SK-N-SH (cell line): ENCODE data around the gene ARMC3. TPM values are rescaled to one million over a fixed set of nuclear protein-coding genes. Genes with fewer than 3 reads are reported as not detected.
"Not testable (repeated sequence)": the region's sequence is repeated elsewhere in the genome, so short reads cannot be mapped to it uniquely, and the experiment has no call there.

Source experiments
- CTCF ChIA-PET: fragments of 300-600, 350-600 bp; formaldehyde crosslinking; extraction: SDS; loops from one replicate; lab custom pipeline; 2021; lab: Yijun Ruan, JAX
- POLR2A ChIA-PET: fragments of 350-600 bp; sonication (Branson Sonifier 250); formaldehyde crosslinking; extraction: SDS; loops from one replicate; lab custom pipeline; 2020; ENCODE audit warnings: antibody characterized with exemption, inconsistent platforms; lab: Yijun Ruan, JAX
- DNase-seq: peaks from one replicate; pipeline ENCODE4 v3.0.0; 2012
- H2AFZ ChIP-seq: fragments of 200-600 bp; sonication (generic); 2 replicates; pipeline ENCODE4 v1.8.1; 2016; ENCODE audit warnings: antibody characterized with exemption, mild to moderate bottlenecking, low read depth
- H3F3A ChIP-seq: fragments of 200-600 bp; sonication (generic); replicated peaks from 2 replicates; pipeline ENCODE3; 2016; ENCODE audit warnings: antibody characterized with exemption, mild to moderate bottlenecking; ENCODE audit not compliant: insufficient read depth
- H3K27ac ChIP-seq, 2 experiments: fragments of 200-500 bp in 1 of 2; fragments of 200-600 bp in 1 of 2; sonication (Bioruptor generic) in 1 of 2; sonication (generic), shearing (Covaris generic) in 1 of 2; 2 replicates each; pipeline versions ENCODE4 v1.5.1 to v1.6.1; 2014 to 2016; ENCODE audit warnings: low read depth in 2 of 2, inconsistent platforms in 1 of 2, low read length in 1 of 2, mild to moderate bottlenecking in 1 of 2, mixed read lengths in 1 of 2
- H3K27me3 ChIP-seq: fragments of 200-600 bp; sonication (generic), shearing (Covaris generic); 2 replicates; pipeline ENCODE4 v1.6.1; 2016; ENCODE audit warnings: mixed run types; ENCODE audit not compliant: insufficient read depth
- H3K36me3 ChIP-seq, 2 experiments: fragments of 200-500 bp in 1 of 2; fragments of 200-600 bp in 1 of 2; sonication (Bioruptor generic) in 1 of 2; sonication (generic) in 1 of 2; replicated peaks in 1 of 2; 2 replicates each; pipeline versions ENCODE3 to v1.5.1; 2014 to 2016; ENCODE audit warnings: low read length in 1 of 2, mild to moderate bottlenecking in 1 of 2; ENCODE audit not compliant: insufficient read depth in 2 of 2, control insufficient read depth in 1 of 2
- H3K4me1 ChIP-seq, 2 experiments: fragments of 200-500 bp in 1 of 2; fragments of 200-600 bp in 1 of 2; sonication (Bioruptor generic) in 1 of 2; sonication (generic), shearing (Covaris generic) in 1 of 2; 2 replicates each; pipeline versions ENCODE4 v1.5.1 to v1.6.1; 2014 to 2016; ENCODE audit warnings: low read depth in 1 of 2, low read length in 1 of 2, mixed run types in 1 of 2; ENCODE audit not compliant: insufficient read depth in 2 of 2, control insufficient read depth in 1 of 2
- H3K4me2 ChIP-seq: fragments of 200-600 bp; sonication (generic), shearing (Covaris generic); 2 replicates; pipeline ENCODE4 v1.6.1; 2017; ENCODE audit warnings: mixed run types
- H3K4me3 ChIP-seq, 2 experiments: fragments of 200-500 bp in 1 of 2; fragments of 200-600 bp in 1 of 2; sonication (Bioruptor generic) in 1 of 2; sonication (generic), shearing (Covaris generic) in 1 of 2; 2 replicates each; pipeline versions ENCODE4 v1.5.1 to v1.8.1; 2014 to 2016; ENCODE audit warnings: low read depth in 2 of 2, inconsistent platforms in 1 of 2, low read length in 1 of 2, mild to moderate bottlenecking in 1 of 2, mixed read lengths in 1 of 2, moderate library complexity in 1 of 2
- H3K79me2 ChIP-seq: fragments of 200-600 bp; sonication (generic); 2 replicates; pipeline ENCODE4 v1.8.1; 2017; ENCODE audit warnings: mild to moderate bottlenecking; ENCODE audit not compliant: insufficient read depth
- H3K9ac ChIP-seq: fragments of 200-600 bp; sonication (generic); 2 replicates; pipeline ENCODE4 v1.6.1; 2017; ENCODE audit warnings: mixed run types
- H3K9me2 ChIP-seq: fragments of 200-600 bp; sonication (generic); 2 replicates; pipeline ENCODE4 v1.6.1; 2017; ENCODE audit warnings: mixed run types
- H3K9me3 ChIP-seq: fragments of 200-600 bp; sonication (generic); 2 replicates; pipeline ENCODE4 v1.6.1; 2017; ENCODE audit warnings: mixed run types, mild to moderate bottlenecking, moderate library complexity
- H4K20me1 ChIP-seq: fragments of 200-600 bp; sonication (generic); 2 replicates; pipeline ENCODE4 v1.6.1; 2017; ENCODE audit warnings: mild to moderate bottlenecking, mixed run types; ENCODE audit not compliant: insufficient read depth
- NFIC ChIP-seq: IDR thresholded peaks from 2 replicates; pipeline ENCODE4 v1.4.0; 2012; ENCODE audit warnings: borderline replicate concordance
- RAD21 ChIP-seq: IDR thresholded peaks from 2 replicates; pipeline ENCODE4 v1.6.1; 2012; ENCODE audit warnings: mild to moderate bottlenecking, low read length
- SIN3A ChIP-seq: IDR thresholded peaks from 2 replicates; pipeline ENCODE4 v1.6.1; 2012; ENCODE audit warnings: low read depth, mild to moderate bottlenecking, low read length, moderate library complexity, borderline replicate concordance
- TCF12 ChIP-seq: IDR thresholded peaks from 2 replicates; pipeline ENCODE4 v1.4.0; 2012
- WGBS: methylation state at CpG from one replicate; pipeline ENCODE4 v1.1.6; 2017; ENCODE audit warnings: low lambda C conversion rate; 5-methylcytosine and 5-hydroxymethylcytosine counted together
- polyA plus RNA-seq, 3 experiments: library from polyadenylated mRNA; depleted of rRNA; stranded (reverse); fragments of >200 nt; gene quantifications; 2 replicates each; pipeline ENCODE4 v1.2.3, GENCODE V29; 2012
- TF ChIP-seq, protein P1 (sequence below): IDR thresholded peaks from 2 replicates; pipeline ENCODE4 v1.4.0; 2012; ENCODE audit warnings: low read depth, borderline replicate concordance

ARMC3 gene
- polyA plus RNA-seq, 1 of the 3 experiments (the other 2 are of a cell fraction) = not detected

DNA sequence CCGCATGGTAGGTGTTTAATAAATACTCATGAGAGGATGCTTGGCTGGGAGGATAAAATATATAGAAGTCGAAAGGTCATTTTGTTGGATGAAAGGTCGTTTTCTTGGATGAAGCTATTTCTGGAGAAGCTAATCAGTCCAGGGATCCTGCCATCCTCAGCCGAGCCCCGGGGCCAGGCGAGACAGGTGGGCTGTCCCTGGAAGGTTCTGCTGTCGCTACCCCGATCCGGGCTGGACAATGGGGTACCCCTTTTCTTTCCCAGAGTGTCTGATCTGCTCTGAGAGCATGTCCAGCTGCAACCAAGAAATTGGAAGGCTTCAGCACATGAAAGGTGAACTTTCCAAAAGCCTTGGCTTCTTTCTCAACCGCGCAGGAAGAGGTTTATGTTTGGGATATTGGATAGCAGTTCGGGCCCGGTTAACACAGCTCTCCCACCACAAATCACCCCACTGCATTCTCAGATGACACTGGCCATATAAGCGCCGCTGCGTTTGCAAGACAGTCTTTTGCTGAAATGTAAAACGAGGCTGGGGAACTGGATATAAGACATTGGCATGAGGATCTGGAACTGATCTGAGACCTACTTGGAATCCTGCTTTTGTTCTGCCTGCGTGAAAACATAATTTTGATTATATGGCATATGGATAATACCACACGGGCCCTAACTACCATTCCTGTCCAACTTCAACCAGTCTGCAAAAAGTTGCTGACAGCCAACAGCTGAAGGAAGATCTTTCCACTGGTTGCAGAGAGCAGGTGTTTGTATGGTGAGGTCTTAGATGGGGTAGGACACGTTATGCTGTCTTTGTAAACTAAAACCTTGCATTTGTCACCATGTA is 136.3 kb downstream of the ARMC3 start:
- ChIA-PET CTCF (interaction anchor here (1.1 to 1.6 kb wide), 2 partner anchors 31 to 75 kb away, joined by 3 to 4 read pairs; no protein-coding TSS in a partner anchor), POLR2A (no interaction called here)
- no peak for TF ChIP-seq RAD21
- no peak for TF ChIP-seq SIN3A
- H2AFZ ChIP-seq = no peak overlapping the region
- no peak overlapping the region for H3K4me3 ChIP-seq
- H3K79me2 ChIP-seq = no peaks in the 10 kb centered on the region
- H3K4me2 ChIP-seq = no peak overlapping the region
- no peaks in the 10 kb centered on the region for H4K20me1 ChIP-seq
- no peaks in the 10 kb centered on the region for H3K9me2 ChIP-seq
- DNase-seq = no peak
- H3K27me3 ChIP-seq = no peaks in the 10 kb centered on the region
- H3K9me3 ChIP-seq = no peaks in the 10 kb centered on the region
- H3K27ac ChIP-seq = no peak overlapping the region
- H3F3A ChIP-seq = no peaks in the 10 kb centered on the region
- H3K4me1 ChIP-seq = peaks cover 0 to 6% of the 10 kb centered on the region in 2 experiments; a peak in 1 of 4 replicates
- no peaks in the 10 kb centered on the region for H3K36me3 ChIP-seq
- no peak overlapping the region for H3K9ac ChIP-seq
- 80% methylated on average over 19 of the region's 20 CpGs for WGBS

DNA sequence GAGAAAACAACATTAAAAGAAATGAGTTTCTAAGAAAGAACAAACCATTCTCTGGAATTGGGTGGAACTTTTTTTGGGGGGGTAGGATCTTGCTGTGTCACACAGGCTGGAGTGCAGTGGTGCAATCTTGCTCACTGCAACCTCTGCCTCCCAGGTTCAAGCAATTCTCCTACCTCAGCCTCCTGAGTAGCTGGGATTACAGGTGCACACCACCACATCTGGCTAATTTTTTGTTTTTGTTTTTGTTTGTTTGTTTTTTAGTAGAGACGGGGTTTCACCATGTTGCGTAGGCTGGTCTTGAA is 136.9 kb downstream of the ARMC3 start:
- WGBS = 94% methylated on average over 2 of the region's 2 CpGs
- POLR2A ChIA-PET, H3K4me3 ChIP-seq, CTCF ChIA-PET, H3K9me3 ChIP-seq, H3K4me2 ChIP-seq, H3K4me1 ChIP-seq, H3K9ac ChIP-seq, H3K27me3 ChIP-seq, H3K36me3 ChIP-seq, DNase-seq, H3K27ac ChIP-seq, H2AFZ ChIP-seq, H3K9me2 ChIP-seq, H3F3A ChIP-seq, H4K20me1 ChIP-seq, H3K79me2 ChIP-seq: not testable (repeated sequence)

DNA sequence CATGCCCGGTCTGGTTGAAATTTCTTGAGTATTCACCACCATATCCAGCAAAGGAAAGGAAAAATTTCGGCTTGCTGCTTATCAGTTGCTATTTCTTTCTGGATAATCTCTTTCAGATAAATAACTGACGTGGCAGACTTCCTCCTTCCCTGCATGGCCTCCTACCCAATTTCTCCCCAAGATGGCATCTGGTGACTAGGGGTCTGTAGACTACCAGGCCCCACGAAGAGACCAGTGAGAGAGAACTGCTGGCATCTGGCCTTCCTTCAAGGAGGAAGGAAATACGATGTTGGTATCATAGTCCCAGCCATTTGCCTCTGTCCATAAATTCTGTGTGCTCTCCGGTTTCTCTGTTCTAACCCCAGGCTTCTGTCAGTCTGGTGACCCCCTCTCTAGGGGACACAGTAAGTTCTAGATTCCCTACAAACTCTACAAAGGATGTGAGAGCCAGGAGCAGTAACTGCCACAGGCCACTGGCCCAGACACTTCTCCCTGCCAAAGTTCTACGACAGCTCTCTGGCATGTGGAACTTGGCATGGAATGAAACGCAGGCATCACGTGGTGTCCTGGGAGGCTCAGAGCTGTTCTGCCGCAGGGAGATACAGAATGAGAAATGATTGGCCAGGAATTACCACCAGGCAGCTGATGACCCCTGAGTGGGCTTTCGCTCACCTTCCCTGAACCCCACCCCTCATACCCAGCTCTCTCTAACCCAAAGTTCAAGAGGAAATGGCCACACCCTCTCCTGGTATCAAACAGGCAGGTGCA is 137.5 kb downstream of the ARMC3 start:
- Histone ChIP-seq H3F3A (no peaks in the 10 kb centered on the region), H3K79me2 (no peaks in the 10 kb centered on the region), H3K9ac (no peak overlapping the region), H3K36me3 (no peaks in the 10 kb centered on the region), H3K4me2 (no peak overlapping the region), H3K9me3 (no peaks in the 10 kb centered on the region), H3K9me2 (no peaks in the 10 kb centered on the region), H4K20me1 (no peaks in the 10 kb centered on the region), H3K4me1 (peaks cover 0 to 6% of the 10 kb centered on the region in 2 experiments; a peak in 1 of 4 replicates), H3K4me3 (no peak overlapping the region), H2AFZ (no peak overlapping the region), H3K27me3 (no peaks in the 10 kb centered on the region), H3K27ac (no peak overlapping the region)
- no peak for DNase-seq
- WGBS = 63% methylated on average over 11 of the region's 11 CpGs
- no peak for TF ChIP-seq TCF12
- peak; percentile 51; the same call in 1 of the 2 replicates for TF ChIP-seq NFIC
- TF ChIP-seq, protein P1, sequence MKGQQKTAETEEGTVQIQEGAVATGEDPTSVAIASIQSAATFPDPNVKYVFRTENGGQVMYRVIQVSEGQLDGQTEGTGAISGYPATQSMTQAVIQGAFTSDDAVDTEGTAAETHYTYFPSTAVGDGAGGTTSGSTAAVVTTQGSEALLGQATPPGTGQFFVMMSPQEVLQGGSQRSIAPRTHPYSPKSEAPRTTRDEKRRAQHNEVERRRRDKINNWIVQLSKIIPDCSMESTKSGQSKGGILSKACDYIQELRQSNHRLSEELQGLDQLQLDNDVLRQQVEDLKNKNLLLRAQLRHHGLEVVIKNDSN = peak; percentile 83
- ChIA-PET CTCF (interaction anchor here (0.8 to 1.3 kb wide), 2 partner anchors 18 to 57 kb away, joined by 3 to 4 read pairs; no protein-coding TSS in a partner anchor), POLR2A (interaction anchor here (0.6 kb wide), 1 partner anchor 183 kb away, joined by 3 read pairs; no protein-coding TSS in a partner anchor)
